ENCODE results near the gene KLHDC8A.
"Not testable (repeated sequence)": the region's sequence is repeated elsewhere in the genome, so short reads cannot be mapped to it uniquely, and the experiment has no call there.

Gene KLHDC8A

GRCh38 chr1:205369701-205370123 lies 13.0 kb upstream of the KLHDC8A start:
- no peak for DNase-seq

- DNase-seq, result no peak
Observed at GRCh38 chr1:205368478-205368877, 11.8 kb upstream of the KLHDC8A start.

- DNase-seq, result no peak
Observed at GRCh38 chr1:205365945-205366463, 9.3 kb upstream of the KLHDC8A start.

GRCh38 chr1:205365086-205365485 lies 8.4 kb upstream of the KLHDC8A start:
- not testable (repeated sequence) for DNase-seq

GRCh38 chr1:205360891-205361290 lies 4.2 kb upstream of the KLHDC8A start:
- DNase-seq, result no peak

GRCh38 chr1:205359771-205360565 lies 3.2 kb upstream of the KLHDC8A start:
- no peak for DNase-seq

GRCh38 chr1:205358579-205358978 lies 1.9 kb upstream of the KLHDC8A start:
- DNase-seq, result no peak

- no peak for DNase-seq
Observed at GRCh38 chr1:205357567-205357966, 845 bp upstream of the KLHDC8A start.

GRCh38 chr1:205355075-205355453 lies 1.7 kb downstream of the KLHDC8A start:
- DNase-seq, result no peak

- DNase-seq, result peak; percentile 75
Observed at GRCh38 chr1:205354259-205355074, 2.3 kb downstream of the KLHDC8A start.

- DNase-seq, result no peak
Observed at GRCh38 chr1:205353612-205354011, 3.1 kb downstream of the KLHDC8A start.

- DNase-seq, result no peak
Observed at GRCh38 chr1:205353191-205353590, 3.5 kb downstream of the KLHDC8A start.

GRCh38 chr1:205351984-205352713 lies 4.6 kb downstream of the KLHDC8A start:
- DNase-seq, result no peak

- DNase-seq, result no peak
Observed at GRCh38 chr1:205350691-205351141, 6.0 kb downstream of the KLHDC8A start.

- no peak for DNase-seq
Observed at GRCh38 chr1:205350124-205350523, 6.6 kb downstream of the KLHDC8A start.

- no peak for DNase-seq
Observed at GRCh38 chr1:205348554-205349487, 7.9 kb downstream of the KLHDC8A start.

- DNase-seq, result no peak
Observed at GRCh38 chr1:205346956-205347574, 9.7 kb downstream of the KLHDC8A start.

- DNase-seq, result no peak
Observed at GRCh38 chr1:205345761-205346160, 11.0 kb downstream of the KLHDC8A start.

- DNase-seq, result peak; percentile 61
Observed at GRCh38 chr1:205344066-205344928, 12.4 kb downstream of the KLHDC8A start.

- DNase-seq, result peak; percentile 46
Observed at GRCh38 chr1:205343431-205344065, 13.2 kb downstream of the KLHDC8A start.

Measured in stimulated activated CD4-positive, alpha-beta T cell treated with anti-CD3 and anti-CD28 coated beads, Interleukin-15, amount 100 ng/mL, for 24 hours (primary cell).